ENCODE measurements around the gene ITPR1. TPM values are rescaled to one million over a fixed set of nuclear protein-coding genes. Genes with fewer than 3 reads are reported as not detected.
A peak's percentile ranks its signal among the peaks of the same experiment; 100 is the strongest.

Gene ITPR1
- total and polyA plus RNA-seq, 8 donors = 34.8 to 57.3 (median 42.0) TPM

GRCh38 chr3:4528320-4528719, 35.2 kb downstream of the ITPR1 start:
- Histone ChIP-seq H3K9me3 (no peaks in the 10 kb centered on the region), H3K4me1 (peaks cover 5 to 66% of the 10 kb centered on the region in 2 donors), H3K27me3 (no peaks in the 10 kb centered on the region), H3K27ac (no peak overlapping the region), H3K36me3 (no peaks in the 10 kb centered on the region), H3K4me3 (no peak overlapping the region)
- intact Hi-C loops (cut with DNase I) = no loop called here
- DNase-seq (peak in 1 of 4 donors; percentile 51), ATAC-seq (no peak)
- no peak for TF ChIP-seq CTCF (IDR thresholded peaks at IDR 0.05)

GRCh38 chr3:4528819-4529600, 35.9 kb downstream of the ITPR1 start:
- Histone ChIP-seq H3K9me3 (no peaks in the 10 kb centered on the region), H3K27ac (no peak overlapping the region), H3K4me3 (no peak overlapping the region), H3K4me1 (peaks cover 11 to 71% of the 10 kb centered on the region in 2 donors), H3K27me3 (no peaks in the 10 kb centered on the region), H3K36me3 (no peaks in the 10 kb centered on the region)
- TF ChIP-seq CTCF (IDR thresholded peaks at IDR 0.05) = no peak
- intact Hi-C loops (cut with DNase I) = no loop called here
- DNase-seq (peak in 1 of 4 donors; percentile 52), ATAC-seq (no peak)

- H3K4me3 ChIP-seq = no peak overlapping the region
- DNase-seq = no peak
- TF ChIP-seq CTCF (IDR thresholded peaks at IDR 0.05) = no peak
- H3K36me3 ChIP-seq = no peaks in the 10 kb centered on the region
- H3K27ac ChIP-seq = no peak overlapping the region
- H3K9me3 ChIP-seq = no peaks in the 10 kb centered on the region
- no peaks in the 10 kb centered on the region for H3K27me3 ChIP-seq
- H3K4me1 ChIP-seq = peaks cover 18 to 69% of the 10 kb centered on the region in 2 donors
- no peak for ATAC-seq
- intact Hi-C loops (cut with DNase I) = no loop called here
Measured at GRCh38 chr3:4529876-4530588, 36.9 kb downstream of the ITPR1 start.

GRCh38 chr3:4531478-4532025, 38.4 kb downstream of the ITPR1 start:
- Histone ChIP-seq H3K36me3 (no peaks in the 10 kb centered on the region), H3K9me3 (no peaks in the 10 kb centered on the region), H3K4me1 (peaks cover 18 to 64% of the 10 kb centered on the region in 2 donors), H3K27me3 (no peaks in the 10 kb centered on the region), H3K4me3 (no peak overlapping the region), H3K27ac (no peak overlapping the region)
- ATAC-seq (peak; percentile 83), DNase-seq (no peak)
- intact Hi-C loops (cut with DNase I) = no loop called here
- no peak for TF ChIP-seq CTCF (IDR thresholded peaks at IDR 0.05)

GRCh38 chr3:4532535-4533112, 39.5 kb downstream of the ITPR1 start:
- peaks cover 18 to 64% of the 10 kb centered on the region in 2 donors for H3K4me1 ChIP-seq
- no peak overlapping the region for H3K27ac ChIP-seq
- no peaks in the 10 kb centered on the region for H3K9me3 ChIP-seq
- no peak for TF ChIP-seq CTCF (IDR thresholded peaks at IDR 0.05)
- DNase-seq (no peak), ATAC-seq (no peak)
- intact Hi-C loops (cut with DNase I) = no loop called here
- H3K4me3 ChIP-seq = no peak overlapping the region
- no peaks in the 10 kb centered on the region for H3K27me3 ChIP-seq
- no peaks in the 10 kb centered on the region for H3K36me3 ChIP-seq

All from left lung (tissue), 10 donors.